Osteocyte (in vitro differentiated cells): ENCODE results near the gene PALM3. TPM values are rescaled to one million over a fixed set of nuclear protein-coding genes. Genes with fewer than 3 reads are reported as not detected.

Experiments
- DNase-seq: peaks from one replicate; pipeline ENCODE4 v3.0.0; 2021; ENCODE audit warnings: mixed read lengths; ENCODE audit not compliant: unreplicated experiment; ENCODE audit errors: extremely low spot score
- H3K27ac Mint-ChIP-seq: one replicate; pipeline ENCODE4 v1.8.0; 2021; ENCODE audit warnings: mild to moderate bottlenecking, mixed read lengths; ENCODE audit not compliant: unreplicated experiment
- H3K27me3 Mint-ChIP-seq: one replicate; pipeline ENCODE4 v1.8.0; 2021; ENCODE audit warnings: mixed read lengths; ENCODE audit not compliant: unreplicated experiment
- H3K36me3 Mint-ChIP-seq: one replicate; pipeline ENCODE4 v1.8.0; 2021; ENCODE audit warnings: mixed read lengths; ENCODE audit not compliant: unreplicated experiment
- H3K4me1 Mint-ChIP-seq: one replicate; pipeline ENCODE4 v1.8.0; 2021; ENCODE audit warnings: mixed read lengths; ENCODE audit not compliant: unreplicated experiment
- H3K4me3 Mint-ChIP-seq: one replicate; pipeline ENCODE4 v1.8.0; 2021; ENCODE audit warnings: mild to moderate bottlenecking, moderate library complexity, mixed read lengths; ENCODE audit not compliant: unreplicated experiment
- H3K9me3 Mint-ChIP-seq: one replicate; pipeline ENCODE4 v1.8.0; 2021; ENCODE audit warnings: mixed read lengths; ENCODE audit not compliant: unreplicated experiment
- total RNA-seq: library from RNA; stranded (reverse); gene quantifications from 2 replicates; pipeline ENCODE4 v1.2.1, GENCODE V29; 2021
- TF ChIP-seq, protein P1 (sequence below): fragments of 200-600 bp; sonication (generic); IDR thresholded peaks from 2 replicates; pipeline ENCODE4 v1.5.0; 2021; ENCODE audit warnings: antibody characterized with exemption, mild to moderate bottlenecking, moderate library complexity

PALM3 gene
- total RNA-seq, 1 donor from 2014 or later, result 0.30 TPM

- Mint-ChIP-seq H3K9me3 (no peaks in the 10 kb centered on the region), H3K4me1 (peaks cover 12% of the 10 kb centered on the region), H3K36me3 (no peaks in the 10 kb centered on the region), H3K27me3 (peaks cover 15% of the 10 kb centered on the region), H3K27ac (no peak overlapping the region), H3K4me3 (peak overlapping the region; percentile 70)
- DNase-seq, result no peak
- TF ChIP-seq, protein P1, sequence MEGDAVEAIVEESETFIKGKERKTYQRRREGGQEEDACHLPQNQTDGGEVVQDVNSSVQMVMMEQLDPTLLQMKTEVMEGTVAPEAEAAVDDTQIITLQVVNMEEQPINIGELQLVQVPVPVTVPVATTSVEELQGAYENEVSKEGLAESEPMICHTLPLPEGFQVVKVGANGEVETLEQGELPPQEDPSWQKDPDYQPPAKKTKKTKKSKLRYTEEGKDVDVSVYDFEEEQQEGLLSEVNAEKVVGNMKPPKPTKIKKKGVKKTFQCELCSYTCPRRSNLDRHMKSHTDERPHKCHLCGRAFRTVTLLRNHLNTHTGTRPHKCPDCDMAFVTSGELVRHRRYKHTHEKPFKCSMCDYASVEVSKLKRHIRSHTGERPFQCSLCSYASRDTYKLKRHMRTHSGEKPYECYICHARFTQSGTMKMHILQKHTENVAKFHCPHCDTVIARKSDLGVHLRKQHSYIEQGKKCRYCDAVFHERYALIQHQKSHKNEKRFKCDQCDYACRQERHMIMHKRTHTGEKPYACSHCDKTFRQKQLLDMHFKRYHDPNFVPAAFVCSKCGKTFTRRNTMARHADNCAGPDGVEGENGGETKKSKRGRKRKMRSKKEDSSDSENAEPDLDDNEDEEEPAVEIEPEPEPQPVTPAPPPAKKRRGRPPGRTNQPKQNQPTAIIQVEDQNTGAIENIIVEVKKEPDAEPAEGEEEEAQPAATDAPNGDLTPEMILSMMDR, result no peak
Measured at GRCh38 chr19:14058182-14059092, 3.4 kb downstream of the PALM3 start.

DNA sequence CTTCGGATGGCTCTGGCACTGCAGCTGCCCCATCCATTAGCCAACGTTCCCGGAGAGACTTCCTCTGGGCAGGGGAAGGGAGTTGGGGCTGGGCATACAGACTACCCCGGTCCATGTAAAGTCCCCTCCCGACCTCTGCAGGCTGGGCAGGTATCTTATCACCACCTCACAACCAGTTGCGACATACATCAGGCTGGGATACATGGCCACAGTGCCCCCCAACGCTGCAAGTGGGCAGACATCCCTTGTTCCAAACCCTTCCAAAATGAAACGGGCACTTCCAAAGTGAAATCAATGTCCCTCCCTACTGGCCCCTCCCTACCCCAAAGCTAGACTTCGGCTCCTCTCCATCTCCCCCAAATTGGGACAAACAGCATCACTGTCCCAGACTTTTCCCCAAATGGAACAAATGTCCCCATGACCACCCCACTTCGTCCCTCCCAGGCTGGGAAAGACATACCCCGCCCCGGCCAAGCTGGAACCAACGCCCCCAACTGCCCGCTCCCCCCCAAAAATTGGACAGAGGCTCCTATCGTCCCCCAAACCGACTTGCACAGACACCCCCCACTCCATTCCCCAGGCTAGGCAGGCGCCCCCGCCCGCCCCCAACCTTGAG lies 5.0 kb downstream of the PALM3 start:
- H3K4me3 Mint-ChIP-seq, result peak overlapping the region; percentile 55
- H3K27me3 Mint-ChIP-seq, result peaks cover 15% of the 10 kb centered on the region
- no peaks in the 10 kb centered on the region for H3K9me3 Mint-ChIP-seq
- no peak for DNase-seq
- peaks cover 12% of the 10 kb centered on the region for H3K4me1 Mint-ChIP-seq
- peaks cover 3% of the 10 kb centered on the region for H3K36me3 Mint-ChIP-seq
- no peak overlapping the region for H3K27ac Mint-ChIP-seq
- TF ChIP-seq, protein P1, result no peak

GRCh38 chr19:14056069-14056666 lies 5.7 kb downstream of the PALM3 start:
- no peak for DNase-seq
- Mint-ChIP-seq H3K36me3 (peaks cover 3% of the 10 kb centered on the region), H3K27me3 (peaks cover 13% of the 10 kb centered on the region), H3K4me1 (peaks cover 12% of the 10 kb centered on the region), H3K4me3 (no peak overlapping the region), H3K9me3 (no peaks in the 10 kb centered on the region), H3K27ac (no peak overlapping the region)
- TF ChIP-seq, protein P1, result no peak

GRCh38 chr19:14055396-14055795 lies 6.5 kb downstream of the PALM3 start:
- peaks cover 12% of the 10 kb centered on the region for H3K4me1 Mint-ChIP-seq
- H3K36me3 Mint-ChIP-seq, result peaks cover 3% of the 10 kb centered on the region
- no peaks in the 10 kb centered on the region for H3K9me3 Mint-ChIP-seq
- no peak overlapping the region for H3K27ac Mint-ChIP-seq
- peaks cover 11% of the 10 kb centered on the region for H3K27me3 Mint-ChIP-seq
- no peak overlapping the region for H3K4me3 Mint-ChIP-seq
- TF ChIP-seq, protein P1, result no peak
- no peak for DNase-seq

GRCh38 chr19:14054721-14055120 lies 7.2 kb downstream of the PALM3 start:
- Mint-ChIP-seq H3K36me3 (peaks cover 3% of the 10 kb centered on the region), H3K4me1 (peaks cover 12% of the 10 kb centered on the region), H3K9me3 (no peaks in the 10 kb centered on the region), H3K4me3 (no peak overlapping the region), H3K27ac (no peak overlapping the region), H3K27me3 (peaks cover 8% of the 10 kb centered on the region)
- DNase-seq, result no peak
- TF ChIP-seq, protein P1, result no peak
